HUES48 (cell line): ENCODE measurements around the gene ASB4.
"Not testable (repeated sequence)": the region's sequence is repeated elsewhere in the genome, so short reads cannot be mapped to it uniquely, and the experiment has no call there.

Source experiments
- H3K27ac ChIP-seq: one replicate; pipeline ENCODE4 v1.7.0; 2013; ENCODE audit warnings: low read depth, low read length, inconsistent platforms
- H3K27me3 ChIP-seq: 2 replicates; pipeline ENCODE4 v1.6.1; 2013; ENCODE audit warnings: mild to moderate bottlenecking, low read length; ENCODE audit not compliant: control insufficient read depth, insufficient read depth
- H3K36me3 ChIP-seq: 2 replicates; pipeline ENCODE4 v1.6.1; 2013; ENCODE audit warnings: low read length; ENCODE audit not compliant: control insufficient read depth, insufficient read depth
- H3K4me1 ChIP-seq: 2 replicates; pipeline ENCODE4 v1.6.1; 2013; ENCODE audit warnings: mild to moderate bottlenecking, low read length; ENCODE audit not compliant: control insufficient read depth, insufficient read depth
- H3K4me3 ChIP-seq: 2 replicates; pipeline ENCODE4 v1.5.1; 2013; ENCODE audit warnings: mild to moderate bottlenecking, low read depth, low read length
- H3K9ac ChIP-seq: 2 replicates; pipeline ENCODE4 v1.6.1; 2013; ENCODE audit warnings: mild to moderate bottlenecking, low read depth, low read length, moderate library complexity
- H3K9me3 ChIP-seq: 2 replicates; pipeline ENCODE4 v1.6.1; 2013; ENCODE audit warnings: low read length; ENCODE audit not compliant: control insufficient read depth, insufficient read depth

Gene ASB4

GRCh38 chr7:95485391-95486123, at the start of gene ASB4:
Gene ASB4 (plus strand): TSS chr7:95485943. CDS start chr7:95485972, 29 bp downstream.
- Histone ChIP-seq H3K27me3 (no peaks in the 10 kb centered on the region; the same call in 1 of the 2 replicates), H3K9me3 (no peaks in the 10 kb centered on the region), H3K36me3 (no peaks in the 10 kb centered on the region), H3K27ac (no peak within 1 kb of the TSS), H3K4me1 (peaks cover 11% of the 10 kb centered on the region), H3K4me3 (no peak within 1 kb of the TSS), H3K9ac (no peak within 1 kb of the TSS)

GRCh38 chr7:95436407-95436806, 49.3 kb upstream of the ASB4 start:
- no peak overlapping the region for H3K27ac ChIP-seq
- H3K4me3 ChIP-seq = no peak overlapping the region
- H3K4me1 ChIP-seq = no peaks in the 10 kb centered on the region
- no peaks in the 10 kb centered on the region; the same call in 1 of the 2 replicates for H3K36me3 ChIP-seq
- no peak overlapping the region for H3K9ac ChIP-seq
- no peaks in the 10 kb centered on the region for H3K9me3 ChIP-seq
- H3K27me3 ChIP-seq = no peaks in the 10 kb centered on the region

GRCh38 chr7:95440394-95441038, 45.2 kb upstream of the ASB4 start:
- Histone ChIP-seq H3K4me3 (no peak overlapping the region), H3K36me3 (no peaks in the 10 kb centered on the region), H3K9ac (no peak overlapping the region), H3K27ac (no peak overlapping the region), H3K9me3 (no peaks in the 10 kb centered on the region), H3K4me1 (no peaks in the 10 kb centered on the region), H3K27me3 (no peaks in the 10 kb centered on the region)

GRCh38 chr7:95441042-95441823, 44.5 kb upstream of the ASB4 start:
- no peak overlapping the region for H3K4me3 ChIP-seq
- no peaks in the 10 kb centered on the region for H3K9me3 ChIP-seq
- H3K9ac ChIP-seq = no peak overlapping the region
- no peaks in the 10 kb centered on the region for H3K4me1 ChIP-seq
- H3K27me3 ChIP-seq = no peaks in the 10 kb centered on the region
- H3K36me3 ChIP-seq = no peaks in the 10 kb centered on the region
- no peak overlapping the region for H3K27ac ChIP-seq

- no peaks in the 10 kb centered on the region for H3K9me3 ChIP-seq
- H3K36me3 ChIP-seq = no peaks in the 10 kb centered on the region
- H3K27me3 ChIP-seq = no peaks in the 10 kb centered on the region
- no peak overlapping the region for H3K4me3 ChIP-seq
- no peak overlapping the region for H3K27ac ChIP-seq
- no peaks in the 10 kb centered on the region for H3K4me1 ChIP-seq
- H3K9ac ChIP-seq = no peak overlapping the region
Observed at GRCh38 chr7:95444796-95445195, 40.9 kb upstream of the ASB4 start.

- Histone ChIP-seq H3K9ac (no peak overlapping the region), H3K27me3 (no peaks in the 10 kb centered on the region), H3K4me3 (no peak overlapping the region), H3K27ac (no peak overlapping the region), H3K36me3 (no peaks in the 10 kb centered on the region), H3K4me1 (no peaks in the 10 kb centered on the region), H3K9me3 (no peaks in the 10 kb centered on the region)
Observed at GRCh38 chr7:95446618-95447017, 39.1 kb upstream of the ASB4 start.

- Histone ChIP-seq H3K9ac (no peak overlapping the region), H3K4me3 (no peak overlapping the region), H3K27me3 (no peaks in the 10 kb centered on the region)
Observed at GRCh38 chr7:95454438-95455045, 31.2 kb upstream of the ASB4 start.

GRCh38 chr7:95457947-95458346, 27.8 kb upstream of the ASB4 start:
- Histone ChIP-seq H3K9me3 (peaks cover 13% of the 10 kb centered on the region), H3K4me3 (no peak overlapping the region), H3K36me3 (no peaks in the 10 kb centered on the region), H3K27ac (no peak overlapping the region), H3K4me1 (no peaks in the 10 kb centered on the region), H3K27me3 (no peaks in the 10 kb centered on the region), H3K9ac (no peak overlapping the region)

More at GRCh38 chr7:95454438-95455045, 31.2 kb upstream of the ASB4 start:
- Histone ChIP-seq H3K4me1 (no peaks in the 10 kb centered on the region), H3K27ac (no peak overlapping the region), H3K36me3 (no peaks in the 10 kb centered on the region), H3K9me3 (peaks cover 3% of the 10 kb centered on the region; the same call in 1 of the 2 replicates)

GRCh38 chr7:95460653-95461052, 25.1 kb upstream of the ASB4 start:
- H3K4me1 ChIP-seq, H3K36me3 ChIP-seq, H3K4me3 ChIP-seq, H3K27me3 ChIP-seq, H3K9ac ChIP-seq, H3K27ac ChIP-seq: not testable (repeated sequence)
- peaks cover 13% of the 10 kb centered on the region for H3K9me3 ChIP-seq

GRCh38 chr7:95467912-95468607, 17.7 kb upstream of the ASB4 start:
- H3K27ac ChIP-seq = no peak overlapping the region
- H3K4me3 ChIP-seq = no peak overlapping the region
- H3K36me3 ChIP-seq = no peaks in the 10 kb centered on the region
- no peaks in the 10 kb centered on the region for H3K9me3 ChIP-seq
- no peaks in the 10 kb centered on the region for H3K27me3 ChIP-seq
- H3K9ac ChIP-seq = no peak overlapping the region
- peaks cover 26% of the 10 kb centered on the region for H3K4me1 ChIP-seq
